Posterior vena cava (tissue), 2 donors: Measurements from ENCODE around the gene WDR74. TPM values are rescaled to one million over a fixed set of nuclear protein-coding genes. Genes with fewer than 3 reads are reported as not detected.
"Not testable (repeated sequence)": the region's sequence is repeated elsewhere in the genome, so short reads cannot be mapped to it uniquely, and the experiment has no call there.

Source experiments
- DNase-seq: peaks from one replicate; pipeline ENCODE4 v3.0.0-alpha.2; 2020; ENCODE audit warnings: low spot score
- intact Hi-C, 2 donors: fragments of 100-400 bp; cut with DNase I; formaldehyde crosslinking; loops; one replicate each; pipeline versions ENCODE4 v1.14.1 to v1.14.2; 2022 to 2023
- total RNA-seq, 2 donors: library from RNA; stranded (reverse); fragmentation: NEBNext Ultra II Directional; extraction: Animal tissue kit (Norgen Biotek cat#: 25700); gene quantifications; one replicate each; pipeline ENCODE4 v1.2.1, GENCODE V29; 2021
- donor health status: DM: yes; HTN: yes; CAD: no.
- donor health status: DM: yes; HTN: yes; CAD: no.

Gene WDR74
- total RNA-seq, 2 donors from 2014 or later, result 38.5 to 45.6 TPM

DNA sequence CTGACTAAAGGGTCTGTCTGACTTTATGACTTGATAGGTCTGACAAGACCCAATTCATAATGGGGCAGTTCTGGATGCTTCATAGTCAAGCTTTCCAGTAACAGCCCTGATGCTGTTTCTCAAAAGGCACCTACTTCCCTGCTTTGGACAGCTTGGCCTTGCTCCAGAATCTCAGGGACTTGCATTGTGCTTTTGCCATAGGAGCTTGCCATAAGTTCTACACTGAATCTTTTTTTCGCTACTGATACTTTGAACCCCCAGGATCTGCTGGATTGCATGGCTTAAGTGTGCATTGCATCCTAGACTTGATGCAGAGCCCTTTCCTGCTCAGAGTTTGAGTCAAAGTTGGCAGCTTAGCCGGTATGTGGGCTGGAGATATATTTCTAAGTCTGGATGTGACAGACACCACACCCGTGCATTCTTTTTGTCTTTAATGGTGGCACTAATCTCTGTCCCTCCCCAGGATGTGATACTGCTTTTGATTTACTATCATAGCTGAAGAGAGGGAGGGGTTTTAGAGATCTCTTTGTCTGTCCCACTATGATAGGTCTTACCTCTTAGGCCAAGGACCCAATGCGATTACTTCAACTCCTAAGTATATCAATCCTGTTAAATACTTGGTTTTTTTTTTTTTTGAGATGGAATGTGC is 24.4 kb upstream of the WDR74 start:
- intact Hi-C loops, result loop anchor here (5.0 to 10.0 kb wide), 2 partner anchors 77 to 79 kb away; partner anchors contain the start of gene TMEM179B (in 2 of the 2)
- DNase-seq, result peak; percentile 15

DNA sequence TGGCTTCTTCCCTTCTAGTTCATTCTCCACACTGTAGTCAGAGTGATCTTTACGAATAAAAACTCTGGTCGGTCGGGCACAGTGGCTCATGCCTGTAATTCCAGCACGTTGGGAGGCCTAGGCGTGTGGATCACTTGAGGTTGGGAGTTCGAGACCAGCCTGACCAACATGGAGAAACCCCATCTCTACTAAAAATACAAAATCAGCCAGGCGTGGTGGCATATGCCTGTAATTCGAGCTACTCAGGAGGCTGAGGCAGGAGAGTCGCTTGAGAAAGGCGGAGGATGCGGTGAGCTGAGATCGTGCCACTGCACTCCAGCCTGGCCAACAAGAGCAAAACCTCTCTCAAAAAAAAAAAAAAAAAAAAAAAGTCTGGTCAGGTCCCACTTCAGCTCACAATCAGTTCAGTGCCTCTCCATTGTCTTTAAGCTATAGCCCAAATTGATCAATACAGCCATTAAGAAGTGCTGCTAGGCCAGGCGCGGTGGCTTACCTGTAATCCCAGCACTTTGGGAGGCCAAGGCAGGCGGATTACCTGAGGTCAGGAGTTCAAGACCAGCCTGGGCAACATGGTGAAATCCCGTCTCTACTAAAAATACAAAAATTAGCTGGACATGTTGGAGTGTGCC is 22.3 kb upstream of the WDR74 start:
- intact Hi-C loops, result loop anchor here (5.0 to 10.0 kb wide), 2 partner anchors 74 to 77 kb away; partner anchors contain the start of gene TMEM179B (in 2 of the 2)
- DNase-seq, result peak; percentile 24

DNA sequence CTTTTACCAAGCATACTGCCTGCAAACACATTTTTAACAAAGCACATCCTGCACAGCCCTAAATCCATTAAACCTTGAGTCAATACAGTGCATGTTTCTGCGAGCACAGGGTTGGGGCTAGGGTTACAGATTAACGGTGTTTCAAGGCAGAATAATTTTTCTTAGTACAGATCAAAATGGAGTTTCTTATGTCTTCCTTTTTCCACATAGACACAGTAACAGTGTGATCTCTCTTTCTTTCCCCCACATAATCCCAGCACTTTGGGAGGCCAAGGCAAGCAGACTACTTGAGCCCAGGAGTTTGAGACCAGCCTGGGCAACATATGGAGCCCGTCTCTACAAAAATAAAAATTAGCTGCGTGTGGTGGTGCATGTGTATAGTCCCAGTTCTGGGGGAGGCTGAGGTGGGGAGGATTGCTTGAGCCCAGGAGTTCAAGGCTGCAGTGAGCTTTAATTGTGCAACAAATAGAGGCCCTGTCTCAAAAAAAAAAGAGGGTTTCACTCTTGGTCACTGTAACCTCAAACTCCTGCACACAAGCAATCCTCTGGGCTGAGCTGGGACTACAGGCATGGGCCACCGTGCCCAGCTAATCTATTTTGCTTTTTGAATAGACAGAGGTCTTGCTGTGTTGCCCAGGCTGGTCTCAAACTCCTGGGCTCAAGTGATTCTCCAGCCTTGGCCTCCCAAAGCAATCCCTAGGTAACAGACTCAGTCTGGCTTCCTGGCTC is 21.6 kb upstream of the WDR74 start:
- intact Hi-C loops, result loop anchor here (5.0 to 10.0 kb wide), 2 partner anchors 74 to 76 kb away; partner anchors contain the start of gene TMEM179B (in 2 of the 2)
- DNase-seq, result peak; percentile 24

DNA sequence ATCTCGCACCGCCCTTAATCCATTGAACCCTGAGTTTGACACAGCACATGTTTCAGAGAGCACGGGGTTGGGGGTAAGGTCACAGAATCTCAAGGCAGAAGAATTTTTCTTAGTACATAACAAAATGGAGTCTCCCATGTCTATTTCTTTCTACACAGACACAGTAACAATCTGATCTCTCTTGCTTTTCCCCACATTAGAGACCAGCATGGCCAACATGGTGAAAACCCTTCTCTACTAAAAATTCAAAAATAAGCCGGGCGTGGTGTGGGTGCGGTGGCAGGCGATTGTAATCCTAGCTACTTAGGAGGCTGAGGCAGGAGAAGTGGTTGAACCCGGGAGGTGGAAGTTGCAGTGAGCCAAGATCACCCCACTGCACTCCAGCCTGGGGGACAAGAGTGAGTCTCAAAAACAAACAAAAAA is 19.9 kb upstream of the WDR74 start:
- peak; percentile 15 for DNase-seq
- intact Hi-C loops, result not testable (repeated sequence)

DNA sequence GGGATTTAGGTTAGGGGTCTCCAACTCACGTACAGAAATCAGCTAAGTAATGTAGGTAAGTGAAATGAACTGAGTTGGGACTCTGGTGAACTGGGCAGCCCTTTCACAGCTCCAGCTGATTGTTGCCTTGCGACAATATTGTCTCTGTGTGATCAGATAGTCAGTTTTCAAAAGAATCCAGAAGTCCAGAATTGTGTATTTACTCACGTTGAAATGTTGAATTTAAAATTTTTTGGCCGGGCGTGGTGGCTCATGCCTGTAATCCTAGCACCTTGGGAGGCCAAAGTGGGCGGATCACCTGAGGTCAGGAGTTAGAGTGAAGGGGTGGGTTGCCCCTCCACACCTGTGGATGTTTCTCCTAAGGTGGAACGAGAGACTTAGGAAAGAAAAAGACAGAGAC is 18.8 kb upstream of the WDR74 start:
- DNase-seq, result peak; percentile 13
- intact Hi-C loops, result no loop called here

DNA sequence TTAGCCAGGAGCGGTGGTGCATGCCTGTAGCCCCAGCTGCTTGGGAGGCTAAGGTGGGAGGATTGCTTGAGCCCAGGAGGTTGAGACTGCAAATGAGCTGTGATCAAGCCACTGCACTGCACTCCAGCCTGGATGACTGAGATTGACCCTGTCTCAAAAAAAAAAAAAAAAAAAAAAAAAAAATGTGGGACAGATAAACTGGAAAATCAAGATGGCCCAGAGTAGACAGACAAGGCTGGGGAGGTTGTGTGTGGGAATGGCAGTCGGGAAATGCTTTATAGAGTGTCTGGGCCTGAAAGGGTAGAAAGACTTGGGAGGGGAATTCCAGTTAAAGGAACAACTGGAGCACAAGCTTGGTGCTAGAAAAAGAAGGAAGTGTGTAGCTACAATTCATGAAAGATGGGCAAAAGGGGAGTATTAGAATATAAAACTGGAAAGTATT is 18.2 kb upstream of the WDR74 start:
- DNase-seq, result no peak
- intact Hi-C loops, result no loop called here

DNA sequence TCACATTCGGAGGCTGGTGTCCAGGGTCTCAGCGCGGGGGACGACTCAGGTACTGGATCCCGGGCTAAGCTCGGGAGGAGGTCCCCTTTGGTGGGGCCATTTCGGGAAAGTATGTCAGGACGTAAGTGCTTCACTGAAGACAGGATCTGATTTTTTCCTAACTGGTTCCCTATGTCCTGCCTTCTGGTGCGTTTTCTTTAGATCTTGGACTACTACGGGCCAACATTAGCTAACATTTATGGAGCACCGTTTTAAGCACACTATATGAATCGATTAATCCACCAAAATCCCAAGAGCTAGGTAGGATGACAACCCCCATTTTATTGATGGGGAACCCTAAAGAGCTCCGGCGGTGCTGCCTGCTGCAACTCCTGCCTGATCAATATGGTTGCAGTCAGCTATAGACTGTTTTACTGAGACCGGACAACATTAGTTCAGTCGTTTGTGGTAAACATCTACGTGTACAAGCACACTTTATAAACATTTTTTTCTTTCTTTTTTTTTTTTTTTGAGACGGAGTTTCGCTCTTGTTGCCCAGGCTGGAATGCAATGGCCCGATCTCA is 17.0 kb upstream of the WDR74 start:
- intact Hi-C loops, result no loop called here
- DNase-seq, result peak; percentile 20

DNA sequence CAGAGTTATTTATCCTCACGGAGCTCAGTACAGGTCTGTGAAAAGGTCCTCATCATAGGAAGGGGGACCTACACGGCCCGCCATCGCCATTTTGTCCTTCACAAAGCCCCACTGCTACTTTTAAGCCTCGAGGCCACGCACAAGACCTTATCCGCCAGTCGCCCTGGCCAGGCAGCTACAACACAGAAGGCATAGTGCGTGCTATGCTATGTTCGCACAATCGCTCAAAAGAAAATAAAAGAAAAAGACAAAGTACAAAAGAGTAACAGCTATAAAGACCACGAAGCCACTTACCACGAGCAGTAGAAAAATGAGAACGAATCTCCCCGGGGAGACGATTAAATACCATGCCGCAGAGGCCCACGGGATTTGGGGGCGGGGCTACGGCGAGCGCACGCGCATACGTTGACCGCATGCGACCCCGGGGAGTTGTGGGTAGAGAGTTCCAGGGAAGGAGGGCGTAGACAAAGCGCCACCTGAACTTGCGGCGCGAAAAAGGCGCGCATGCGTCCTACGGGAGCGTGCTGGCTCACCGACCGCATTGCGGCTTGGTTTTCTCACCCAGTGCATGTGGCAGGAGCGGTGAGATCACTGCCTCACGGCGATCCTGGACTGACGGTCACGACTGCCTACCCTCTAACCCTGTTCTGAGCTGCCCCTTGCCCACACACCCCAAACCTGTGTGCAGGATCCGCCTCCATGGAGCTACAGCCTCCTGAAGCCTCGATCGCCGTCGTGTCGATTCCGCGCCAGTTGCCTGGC is 16.4 kb upstream of the WDR74 start:
- DNase-seq, result peak; percentile 99
- intact Hi-C loops, result no loop called here

DNA sequence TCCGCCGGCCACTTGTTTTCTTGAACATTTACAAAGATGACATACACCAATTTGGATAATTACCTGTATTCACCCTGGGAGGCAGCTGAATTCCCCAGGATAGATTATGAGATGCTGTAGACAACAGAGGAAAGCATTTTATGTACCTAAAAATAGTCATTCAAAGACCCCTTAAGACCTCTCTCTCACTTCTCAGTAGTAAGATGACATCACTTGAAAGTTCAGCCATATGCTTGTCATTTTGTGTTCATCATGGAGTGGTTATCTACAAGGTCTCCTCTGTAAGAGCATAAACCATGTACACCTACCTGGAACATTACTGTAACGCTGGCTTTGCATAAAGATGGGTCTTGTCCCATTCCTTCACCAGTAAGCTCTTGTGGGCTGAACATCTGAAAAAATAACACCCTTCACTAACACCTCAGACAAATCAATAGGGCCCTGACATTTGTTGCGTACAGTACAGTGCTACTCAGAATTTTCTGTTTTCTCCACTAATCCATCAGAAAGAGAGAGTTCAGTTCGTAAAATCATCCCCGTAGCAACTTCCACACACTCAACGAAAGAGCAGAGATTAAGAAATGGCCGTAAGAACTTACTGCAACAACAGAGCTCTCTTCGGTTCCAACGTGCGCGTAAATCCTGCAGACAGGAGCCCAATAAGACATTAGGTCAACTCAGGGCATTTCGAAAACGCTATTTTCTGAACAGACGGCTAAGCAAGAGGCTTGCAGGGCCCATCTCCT is 15.6 kb upstream of the WDR74 start:
- intact Hi-C loops, result no loop called here
- DNase-seq, result no peak

DNA sequence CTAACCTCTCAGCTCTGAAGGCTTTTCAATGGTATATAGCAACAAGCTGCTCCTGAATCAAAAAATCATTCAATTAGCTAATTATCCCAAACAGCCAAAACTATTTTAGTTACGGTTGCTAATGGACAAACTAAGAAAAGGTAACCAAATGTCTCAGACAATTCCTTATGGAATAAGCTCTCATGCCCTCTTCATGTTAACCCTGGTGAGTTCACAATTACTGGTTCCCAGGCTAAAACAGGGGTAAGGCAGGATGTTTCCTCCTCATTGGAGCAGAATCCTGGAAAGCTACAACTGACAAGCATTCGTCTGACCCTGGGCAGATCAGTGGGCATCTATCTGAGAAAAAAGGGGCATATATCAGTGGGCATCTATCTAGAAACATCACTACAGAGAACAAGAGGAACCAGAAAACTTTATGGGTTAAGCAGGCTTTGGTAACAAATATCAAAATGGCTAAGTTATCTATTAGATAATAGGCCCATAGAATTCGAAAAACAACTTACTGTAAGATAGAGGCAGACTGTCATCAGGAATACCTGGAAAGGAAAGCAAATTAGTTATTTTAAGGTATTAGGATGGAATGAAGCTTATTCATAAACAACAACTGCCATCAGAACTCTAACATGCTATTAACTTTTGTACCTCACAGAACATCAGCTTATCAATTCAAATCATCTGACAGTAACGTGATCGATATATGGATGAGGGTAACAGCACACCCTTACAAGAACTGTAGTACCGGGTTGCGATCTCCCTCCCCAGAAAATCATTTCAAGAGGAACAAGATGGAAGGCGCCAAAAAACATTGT is 14.8 kb upstream of the WDR74 start:
- intact Hi-C loops, result no loop called here
- DNase-seq, result no peak

DNA sequence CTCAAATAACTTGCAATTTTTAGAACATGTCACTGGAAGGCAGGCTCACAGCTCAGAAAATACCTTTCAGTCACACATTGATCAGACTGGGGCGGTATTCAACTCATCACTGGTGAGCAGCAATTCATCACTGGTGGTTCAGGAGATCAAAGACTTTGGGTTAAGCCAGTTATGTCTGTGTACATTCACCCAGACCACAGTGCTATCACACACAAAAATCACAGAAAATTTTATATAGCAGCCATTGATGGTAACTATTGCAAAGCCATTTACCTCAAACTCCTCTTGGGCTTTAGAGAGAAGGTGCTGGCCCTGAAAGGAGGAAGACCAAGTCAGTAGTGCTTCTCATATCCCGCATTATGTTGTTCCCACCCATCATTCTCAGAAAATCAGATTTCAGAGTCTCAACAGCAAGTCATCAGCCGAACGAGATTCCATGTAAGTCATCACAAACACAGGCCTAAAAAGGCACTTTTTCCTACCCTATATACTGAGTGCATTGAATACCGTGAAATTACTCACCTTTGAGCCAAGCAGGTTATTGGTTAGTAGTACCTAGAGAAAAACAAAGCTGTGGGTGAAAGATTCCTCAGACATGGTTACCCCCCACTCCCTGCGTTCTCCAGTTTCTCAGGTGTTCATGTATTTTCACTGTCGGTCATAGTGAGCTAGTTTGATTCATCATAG is 14.0 kb upstream of the WDR74 start:
- DNase-seq, result no peak
- intact Hi-C loops, result no loop called here

DNA sequence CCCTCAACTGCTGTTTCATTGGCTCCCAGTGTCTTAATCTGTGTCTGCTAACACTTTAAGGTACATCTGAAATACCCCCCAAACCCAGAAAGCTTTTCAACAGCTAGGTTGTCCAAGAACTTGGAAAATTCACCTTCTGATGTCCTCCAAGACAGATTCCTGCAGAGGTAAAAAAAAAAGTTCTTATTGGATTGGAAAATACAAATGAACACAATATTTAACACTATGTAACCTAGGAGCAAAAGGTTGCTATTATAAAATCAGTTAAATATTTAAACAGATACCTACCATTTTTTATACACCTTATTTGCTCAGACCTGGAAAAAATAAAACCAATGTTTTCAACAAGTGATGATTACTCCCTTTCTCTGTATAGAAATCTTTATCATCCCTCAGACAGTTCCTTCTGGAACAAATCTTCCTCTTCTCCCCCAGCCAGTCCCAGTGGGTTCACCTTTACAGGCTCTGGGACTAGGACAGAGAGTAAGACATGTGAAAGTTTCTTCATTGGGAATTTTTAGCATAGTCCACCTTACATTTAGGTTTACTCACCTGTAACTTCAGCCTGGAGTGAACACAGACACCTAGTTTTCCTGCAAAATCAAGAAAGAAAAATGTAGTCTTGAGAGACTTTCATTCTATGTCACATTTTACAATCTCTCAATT is 13.3 kb upstream of the WDR74 start:
- no peak for DNase-seq
- intact Hi-C loops, result no loop called here

DNA sequence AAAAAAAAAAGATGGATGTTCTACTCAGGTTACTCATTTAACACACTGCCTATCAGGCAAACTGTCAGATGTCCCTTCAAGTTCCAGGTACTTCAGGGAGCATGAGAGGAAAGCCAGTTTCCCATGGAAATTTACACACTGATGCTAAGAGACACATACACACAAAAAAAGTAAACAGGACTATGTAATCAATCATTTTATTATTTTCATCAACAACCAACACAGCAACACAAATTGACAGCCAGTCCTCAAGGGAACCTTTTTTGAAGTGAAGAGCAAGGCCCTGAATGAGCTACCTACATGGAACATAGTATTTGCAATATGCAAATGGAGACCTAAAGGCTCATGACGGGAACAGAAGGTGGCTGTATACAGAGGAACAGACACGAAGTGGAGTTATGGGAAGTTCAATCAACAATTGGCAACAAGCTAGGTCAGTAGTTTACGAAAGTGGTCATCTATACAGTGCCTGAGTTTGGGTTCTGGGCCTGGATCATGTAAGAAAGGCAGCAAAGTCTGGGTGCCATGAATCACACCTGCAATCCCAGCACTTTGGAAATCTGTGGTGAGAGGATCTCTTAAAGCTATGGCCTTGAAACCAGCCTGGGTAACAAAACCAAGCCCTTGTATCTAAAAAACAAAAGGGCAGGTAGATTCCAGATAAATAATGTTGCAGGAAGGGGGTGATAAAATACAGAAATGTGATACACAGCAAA is 12.6 kb upstream of the WDR74 start:
- intact Hi-C loops, result no loop called here
- no peak for DNase-seq

DNA sequence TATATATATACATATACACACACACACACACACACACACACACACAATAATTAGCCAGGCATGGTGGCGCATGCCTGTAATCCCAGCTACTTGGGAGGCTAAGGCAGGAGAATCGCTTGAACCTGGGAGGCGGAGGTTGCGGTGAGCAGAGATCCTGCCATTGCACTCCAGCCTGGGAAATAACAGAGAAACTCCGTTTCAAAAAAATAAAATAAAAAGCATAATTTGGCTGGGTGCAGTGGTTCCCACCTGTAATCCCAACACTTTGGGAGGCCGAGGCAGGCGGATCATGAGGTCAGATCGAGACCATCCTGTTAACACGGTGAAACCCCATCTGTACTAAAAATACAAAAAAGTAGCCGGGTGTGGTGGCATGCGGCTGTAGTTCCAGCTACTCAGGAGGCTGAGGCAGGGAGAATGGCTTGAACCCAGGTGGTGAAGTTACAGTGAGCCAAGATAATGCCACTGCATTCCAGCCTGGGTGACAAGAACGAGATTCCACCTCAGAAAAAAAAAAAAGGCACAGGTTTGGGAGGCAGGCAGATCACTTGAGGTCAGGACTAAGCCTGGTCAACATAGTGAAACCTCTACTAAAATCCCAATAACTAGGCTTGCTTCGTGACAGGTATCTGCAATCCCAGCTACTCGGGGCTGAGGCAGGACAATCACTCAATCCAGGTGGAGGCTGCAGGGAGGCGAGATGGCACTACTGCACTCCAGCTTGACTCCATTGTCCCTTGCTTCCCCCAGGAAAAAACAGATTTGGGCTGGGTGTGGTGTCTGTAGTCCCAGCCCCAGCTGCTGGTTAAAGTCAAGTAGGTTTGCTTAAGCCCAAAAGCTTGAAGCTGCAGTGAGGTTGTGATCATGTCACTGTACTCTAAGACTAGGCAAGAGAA is 11.8 kb upstream of the WDR74 start:
- intact Hi-C loops, result no loop called here
- peak; percentile 22 for DNase-seq

DNA sequence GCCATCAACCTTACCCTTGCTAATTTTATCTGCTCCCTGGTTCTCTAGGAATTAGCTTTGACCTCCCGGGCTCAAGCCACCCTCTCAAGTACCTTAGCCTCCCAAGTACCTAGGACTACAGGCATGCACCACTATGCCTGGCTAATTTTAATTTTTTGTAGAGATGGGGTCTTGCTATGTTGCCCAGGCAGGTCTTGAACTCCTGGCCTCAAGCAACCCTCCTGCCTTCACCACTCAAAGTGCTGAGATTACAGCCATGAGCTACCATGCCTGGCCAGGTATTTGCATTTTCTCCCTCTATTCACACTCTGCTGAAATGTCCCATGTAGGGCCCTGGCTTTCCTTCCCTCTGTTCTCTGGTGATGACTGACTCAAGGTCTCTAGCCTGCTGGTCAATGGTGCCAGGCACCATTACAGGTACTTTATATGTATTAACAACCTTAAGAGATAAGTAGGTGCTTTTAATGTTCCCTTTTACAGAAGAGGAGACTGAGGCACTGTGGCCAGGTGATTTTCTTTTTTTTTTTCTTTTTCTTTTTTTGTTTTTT is 8.5 kb upstream of the WDR74 start:
- intact Hi-C loops, result loop anchor here in 1 of 2 donors (5.0 kb wide), 1 partner anchor 1239 kb away; no protein-coding TSS in a partner anchor
- peak; percentile 18 for DNase-seq
